Prostate gland (tissue), 2 donors: Measurements from ENCODE around the gene COL6A5. TPM values are rescaled to one million over a fixed set of nuclear protein-coding genes. Genes with fewer than 3 reads are reported as not detected.

Experiments
- DNase-seq: peaks from one replicate; pipeline ENCODE4 v3.0.0-alpha.2; 2019; ENCODE audit warnings: low spot score
- H3K27ac ChIP-seq, 2 donors: fragments of 200-600 bp; sonication (generic); 2 replicates each; pipeline ENCODE4 v1.5.1; 2017 to 2019
- H3K27me3 ChIP-seq: fragments of 200-600 bp; sonication (generic); replicated peaks from 2 replicates; pipeline ENCODE4 v1.5.1; 2019; ENCODE audit not compliant: insufficient read depth
- H3K36me3 ChIP-seq, 2 donors: fragments of 200-600 bp; sonication (generic); 1 replicate in 1 of 2; 2 replicates in 1 of 2; pipeline versions ENCODE4 v1.5.1 to v1.8.1; 2017 to 2019
- H3K4me1 ChIP-seq: fragments of 200-600 bp; sonication (generic); replicated peaks from 2 replicates; pipeline ENCODE4 v1.5.1; 2019
- H3K4me3 ChIP-seq, 2 donors: fragments of 200-600 bp; sonication (generic); 2 replicates each; pipeline ENCODE4 v1.5.1; 2017 to 2019
- H3K9me3 ChIP-seq: fragments of 200-600 bp; sonication (generic); 2 replicates; pipeline ENCODE4 v1.5.1; 2017
- CTCF ChIP-seq, 4 experiments: fragments of 200-600 bp in 2 of 4; fragments of 450-650 bp in 2 of 4; sonication (generic) in 2 of 4; IDR thresholded peaks; 1 replicate in 3 of 4; 2 replicates in 1 of 4; pipeline ENCODE4 v1.5.1; 2016 to 2019; ENCODE audit warnings: antibody characterized with exemption in 4 of 4, mild to moderate bottlenecking in 2 of 4, moderate library complexity in 2 of 4
- POLR2A ChIP-seq: fragments of 450-650 bp; IDR thresholded peaks from one replicate; pipeline ENCODE4 v1.6.1; 2016; ENCODE audit warnings: antibody characterized with exemption, mild to moderate bottlenecking
- POLR2AphosphoS5 ChIP-seq: sonication (generic); formaldehyde crosslinking; IDR thresholded peaks from one replicate; pipeline ENCODE4 v1.6.1; 2017; ENCODE audit warnings: antibody characterized with exemption
- WGBS: methylation state at CpG from one replicate; pipeline ENCODE4 v1.1.5; 2018; 5-methylcytosine and 5-hydroxymethylcytosine counted together
- intact Hi-C: fragments of 100-400 bp; cut with DNase I; formaldehyde crosslinking; loops from one replicate; pipeline ENCODE4 v1.14.2; 2022
- total RNA-seq, 2 donors: library from RNA; depleted of rRNA; stranded (reverse); fragments of >200 nt; gene quantifications; one replicate each; pipeline ENCODE4 v1.1.0, GENCODE V29; 2016

COL6A5 gene
- total RNA-seq, 2 donors from 2014 or later, result 0.57 TPM; not detected in 1

GRCh38 chr3:130507746-130508145 is 162.3 kb downstream of the COL6A5 start:
- no peaks in the 10 kb centered on the region for H3K36me3 ChIP-seq
- 92% methylated on average over 2 of the region's 2 CpGs for WGBS
- H3K27me3 ChIP-seq, result no peaks in the 10 kb centered on the region
- no peak overlapping the region for H3K27ac ChIP-seq
- H3K9me3 ChIP-seq, result no peaks in the 10 kb centered on the region
- H3K4me1 ChIP-seq, result no peaks in the 10 kb centered on the region
- no peak for DNase-seq
- TF ChIP-seq POLR2A, result no peak
- TF ChIP-seq CTCF (IDR thresholded peaks at IDR 0.05), result no peak
- TF ChIP-seq POLR2AphosphoS5, result no peak
- no peak overlapping the region for H3K4me3 ChIP-seq
- intact Hi-C loops, result no loop called here

- Histone ChIP-seq H3K27ac (no peak overlapping the region), H3K36me3 (no peaks in the 10 kb centered on the region), H3K9me3 (no peaks in the 10 kb centered on the region), H3K27me3 (no peaks in the 10 kb centered on the region), H3K4me1 (no peaks in the 10 kb centered on the region), H3K4me3 (no peak overlapping the region)
- DNase-seq, result no peak
- intact Hi-C loops, result no loop called here
- TF ChIP-seq POLR2AphosphoS5 (no peak), CTCF (IDR thresholded peaks at IDR 0.05) (no peak), POLR2A (no peak)
- 37% methylated on average over 6 of the region's 6 CpGs for WGBS
Measured at GRCh38 chr3:130509008-130509407, 163.5 kb downstream of the COL6A5 start.

GRCh38 chr3:130514681-130515080 is 169.2 kb downstream of the COL6A5 start:
- peaks cover 5% of the 10 kb centered on the region for H3K27me3 ChIP-seq
- TF ChIP-seq POLR2A (no peak), POLR2AphosphoS5 (no peak), CTCF (IDR thresholded peaks at IDR 0.05) (no peak)
- DNase-seq, result no peak
- H3K4me3 ChIP-seq, result no peak overlapping the region
- intact Hi-C loops, result no loop called here
- H3K4me1 ChIP-seq, result no peaks in the 10 kb centered on the region
- H3K9me3 ChIP-seq, result no peaks in the 10 kb centered on the region
- 45% methylated on average over 1 of the region's 1 CpG for WGBS
- H3K27ac ChIP-seq, result no peak overlapping the region
- H3K36me3 ChIP-seq, result no peaks in the 10 kb centered on the region

- peaks cover 5% of the 10 kb centered on the region for H3K27me3 ChIP-seq
- no peak overlapping the region for H3K4me3 ChIP-seq
- intact Hi-C loops, result no loop called here
- H3K27ac ChIP-seq, result no peak overlapping the region
- 91% methylated on average over 2 of the region's 2 CpGs for WGBS
- TF ChIP-seq POLR2AphosphoS5, result no peak
- no peak for TF ChIP-seq CTCF (IDR thresholded peaks at IDR 0.05)
- no peak for TF ChIP-seq POLR2A
- DNase-seq, result no peak
- H3K4me1 ChIP-seq, result no peaks in the 10 kb centered on the region
- H3K9me3 ChIP-seq, result no peaks in the 10 kb centered on the region
- no peaks in the 10 kb centered on the region for H3K36me3 ChIP-seq
Measured at GRCh38 chr3:130515755-130516154, 170.3 kb downstream of the COL6A5 start.

- peaks cover 5% of the 10 kb centered on the region for H3K27me3 ChIP-seq
- no peaks in the 10 kb centered on the region for H3K9me3 ChIP-seq
- no peaks in the 10 kb centered on the region for H3K4me1 ChIP-seq
- TF ChIP-seq POLR2AphosphoS5, result no peak
- H3K27ac ChIP-seq, result no peak within 1 kb of the TSS
- intact Hi-C loops, result no loop called here
- DNase-seq, result no peak
- 3% methylated on average over 52 of the region's 58 CpGs for WGBS
- no peak within 1 kb of the TSS for H3K4me3 ChIP-seq
- H3K36me3 ChIP-seq, result no peaks in the 10 kb centered on the region
Measured at GRCh38 chr3:130516645-130517512, 171.4 kb downstream of the COL6A5 start, which contains the start of gene COL6A6. COL6A6 (plus strand) TSS chr3:130517177; CDS start chr3:130560365, 43,188 bp downstream.
